K562 (cell line): Measurements from ENCODE around the gene CNOT4. TPM values are rescaled to one million over a fixed set of nuclear protein-coding genes. Genes with fewer than 3 reads are reported as not detected.
A peak's percentile ranks its signal among the peaks of the same experiment; 100 is the strongest.

Source experiments
- ARID3B ChIP-seq: fragments of 250-450 bp; sonication (Bioruptor Pico); IDR thresholded peaks from 2 replicates; pipeline ENCODE4 v1.4.0; 2020; ENCODE audit warnings: borderline replicate concordance
- CBFB ChIP-seq: sonication (generic); formaldehyde crosslinking; IDR thresholded peaks from 2 replicates; pipeline ENCODE4 v1.4.0; 2020; ENCODE audit warnings: mild to moderate bottlenecking, missing genetic modification reagents
- E2F8 ChIP-seq: fragments of 450-650 bp; IDR thresholded peaks from 2 replicates; pipeline ENCODE4 v1.7.1; 2018; ENCODE audit warnings: mild to moderate bottlenecking, low read depth; ENCODE audit not compliant: partially characterized antibody
- GABPA ChIP-seq: fragments of 200-800 bp; sonication (Bioruptor generic); conservative IDR thresholded peaks from 2 replicates; pipeline ENCODE4 v1.6.1; 2016; ENCODE audit warnings: low read depth, missing genetic modification characterization, missing compliant biosample characterization
- HNRNPH1 ChIP-seq: fragments of 200-400 bp; formaldehyde crosslinking; optimal IDR thresholded peaks from 2 replicates; pipeline ENCODE3; 2017; ENCODE audit warnings: low read depth, mild to moderate bottlenecking, low read length, moderate library complexity
- MEF2A ChIP-seq: IDR thresholded peaks from 2 replicates; pipeline ENCODE4 v1.6.1; 2011; ENCODE audit warnings: low read depth, mild to moderate bottlenecking, low read length, moderate library complexity; ENCODE audit not compliant: control insufficient read depth
- MTF1 ChIP-seq: fragments of 250-450 bp; sonication (Bioruptor Pico); IDR thresholded peaks from 2 replicates; pipeline ENCODE4 v1.9.0; 2021; ENCODE audit warnings: moderate library complexity, mild to moderate bottlenecking, inconsistent platforms, borderline replicate concordance
- NFXL1 ChIP-seq: fragments of 450-650 bp; formaldehyde crosslinking; IDR thresholded peaks from 2 replicates; pipeline ENCODE4 v1.4.0; 2021; ENCODE audit warnings: mild to moderate bottlenecking
- NR1H2 ChIP-seq: sonication (generic); formaldehyde crosslinking; IDR thresholded peaks from 2 replicates; pipeline ENCODE4 v1.4.0; 2020; ENCODE audit warnings: mild to moderate bottlenecking, missing genetic modification reagents
- SPI1 ChIP-seq: IDR thresholded peaks from 2 replicates; pipeline ENCODE4 v1.6.1; 2011; ENCODE audit warnings: low read depth, low read length, control low read depth, borderline replicate concordance
- XRCC3 ChIP-seq: fragments of 450-650 bp; IDR thresholded peaks from 2 replicates; pipeline ENCODE4 v1.6.1; 2017; ENCODE audit warnings: mild to moderate bottlenecking, moderate library complexity
- ZKSCAN3 ChIP-seq: fragments of 250-450 bp; sonication (Bioruptor Pico); IDR thresholded peaks from 2 replicates; pipeline ENCODE4 v1.4.0; 2020
- ZNF318 ChIP-seq, 2 experiments: fragments of 450-650 bp; IDR thresholded peaks; 2 replicates each; pipeline ENCODE4 v1.6.1; 2016; ENCODE audit warnings: mild to moderate bottlenecking in 2 of 2, borderline replicate concordance in 1 of 2, low read depth in 1 of 2, moderate library complexity in 1 of 2
- ZNF695 ChIP-seq: fragments of 450-650 bp; formaldehyde crosslinking; IDR thresholded peaks from 2 replicates; pipeline ENCODE4 v1.4.0; 2020; ENCODE audit warnings: mild to moderate bottlenecking, moderate library complexity
- ZNF785 ChIP-seq: fragments of 250-450 bp; sonication (Bioruptor Pico); IDR thresholded peaks from 2 replicates; pipeline ENCODE4 v1.4.0; 2020; ENCODE audit warnings: mild to moderate bottlenecking
- polyA plus RNA-seq, 8 experiments: library from polyadenylated mRNA; depleted of rRNA in 4 of 8; stranded (reverse) in 5 of 8; unstranded in 3 of 8; fragments of >200 nt; fragmentation: Nextera tagmentation in 2 of 8; fragmentation: Illumina TruSeq in 1 of 8; extraction: Ambion mirVana in 2 of 8; extraction: Trizol in 1 of 8; gene quantifications; 2 replicates each; pipeline versions ENCODE4 v1.2.1 to v1.2.3, GENCODE V29; 2011 to 2014; ENCODE audit warnings: inconsistent platforms in 1 of 8, missing spikeins in 1 of 8
- total RNA-seq, 7 experiments: library from RNA; depleted of rRNA in 6 of 7; stranded (reverse); fragments of >200 nt in 6 of 7; fragmentation: Illumina TruSeq in 2 of 7; extraction: Trizol in 2 of 7; gene quantifications; 2 replicates each; pipeline versions ENCODE4 v1.2.1 to v1.2.3, GENCODE V29; 2011 to 2021; ENCODE audit warnings: low replicate concordance in 1 of 7

CNOT4 gene
- total and polyA plus RNA-seq, 9 of the 15 experiments (the other 6 are each of a cell fraction or from before 2014, with no cell fraction given): 8.6 to 24.1 (median 15.4) TPM

GRCh38 chr7:135509839-135510591 lies at the start of gene CNOT4 (continued):
- no peak for TF ChIP-seq XRCC3
- no peak for TF ChIP-seq NFXL1 (CRISPR knock-in tag)
- TF ChIP-seq CBFB (CRISPR knock-in tag): peak; percentile 63; the same call in 1 of the 2 replicates
- TF ChIP-seq ZKSCAN3 (CRISPR knock-in tag): no peak
- peak; percentile 57 for TF ChIP-seq E2F8
- no peak for TF ChIP-seq ZNF785 (CRISPR knock-in tag)
- no peak for TF ChIP-seq HNRNPH1
- no peak for TF ChIP-seq MTF1 (CRISPR knock-in tag)
- peak; percentile 64; the same call in 1 of the 2 replicates for TF ChIP-seq GABPA (tag)
- TF ChIP-seq NR1H2 (CRISPR knock-in tag): 0 out of 2 replicates have a peak, but pooled peaks have one; percentile 35
- no peak for TF ChIP-seq ZNF318 (IDR thresholded peaks at IDR 0.05; ENCODE audit: borderline replicate concordance in 1 of 2, low read depth in 1 of 2)
- no peak for TF ChIP-seq SPI1
- peak; percentile 25; the same call in 1 of the 2 replicates for TF ChIP-seq ARID3B
- TF ChIP-seq ZNF695 (CRISPR knock-in tag): 0 out of 2 replicates have a peak, but pooled peaks have one; percentile 74
- TF ChIP-seq MEF2A: no peak
